NCI-H510A (cell line): ENCODE results near the gene MED27.

Experiments
- DNase-seq: peaks from one replicate; lab custom pipeline; 2025; lab: John Stamatoyannopoulos, UW

The MED27 gene

DNA sequence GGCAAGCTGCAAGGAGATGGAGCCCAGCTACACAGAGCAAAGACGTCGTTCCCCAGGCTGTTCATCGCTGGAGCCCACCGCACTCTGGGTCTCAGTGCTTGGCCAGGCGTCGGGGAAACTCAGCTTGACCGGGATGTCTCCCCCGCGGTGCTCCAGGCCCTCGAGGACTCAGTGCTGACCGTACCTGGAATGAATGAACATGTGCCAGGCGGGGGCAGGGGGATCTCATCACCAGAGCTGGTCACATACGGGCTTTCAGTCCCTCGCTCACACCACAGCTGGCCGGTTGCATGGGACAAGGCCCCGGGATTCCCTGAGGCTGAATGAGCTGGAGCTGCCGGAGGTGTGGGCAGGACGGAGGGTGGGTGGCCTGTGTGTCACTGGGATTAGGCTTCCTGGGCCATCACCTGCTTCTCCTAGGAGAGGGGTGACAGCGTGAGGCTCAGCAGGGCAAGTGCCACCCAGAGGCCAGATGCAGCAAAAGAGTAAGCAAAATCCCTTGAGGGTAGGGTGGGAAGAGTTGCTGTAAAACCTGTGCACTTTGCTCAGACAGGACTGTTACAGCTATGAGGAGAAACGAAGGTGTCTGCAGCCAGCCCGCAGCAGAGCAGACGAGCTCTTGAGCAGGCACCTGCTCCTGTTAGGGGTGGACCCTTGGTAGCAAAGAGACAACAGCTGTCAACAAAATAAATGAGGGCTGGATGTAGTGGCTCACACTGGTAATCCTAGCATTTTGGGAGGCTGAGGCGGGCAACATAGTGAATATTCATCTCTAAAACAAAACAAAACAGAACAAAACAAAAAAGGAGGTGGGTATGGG is 269.1 kb downstream of the MED27 start:
- no peak for DNase-seq
